Right atrium auricular region (tissue), 2 donors: ENCODE measurements around the gene CNNM2. TPM values are rescaled to one million over a fixed set of nuclear protein-coding genes. Genes with fewer than 3 reads are reported as not detected.

Source experiments
- DNase-seq: peaks from one replicate; pipeline ENCODE4 v3.0.0-alpha.2; 2019; ENCODE audit warnings: low spot score
- H3K27ac ChIP-seq, 2 donors: fragments of 200-600 bp; sonication (generic); 1 replicate in 1 of 2; 2 replicates in 1 of 2; pipeline ENCODE4 v1.5.1; 2016 to 2019
- H3K27me3 ChIP-seq, 2 donors: fragments of 200-600 bp; sonication (generic); one replicate each; pipeline versions ENCODE4 v1.5.1 to v1.6.0; 2017 to 2019
- H3K36me3 ChIP-seq: fragments of 200-600 bp; sonication (generic); one replicate; pipeline ENCODE4 v1.5.1; 2016
- H3K4me1 ChIP-seq, 2 donors: fragments of 200-600 bp; sonication (generic); one replicate each; pipeline versions ENCODE4 v1.5.1 to v1.6.0; 2017 to 2019
- H3K4me3 ChIP-seq, 2 donors: fragments of 200-600 bp; sonication (generic); 1 replicate in 1 of 2; 2 replicates in 1 of 2; pipeline ENCODE4 v1.5.1; 2017 to 2019; ENCODE audit warnings: mild to moderate bottlenecking in 1 of 2, moderate library complexity in 1 of 2
- H3K9me3 ChIP-seq, 2 donors: fragments of 200-600 bp; sonication (generic); one replicate each; pipeline ENCODE4 v1.5.1; 2019
- total RNA-seq, 2 donors: library from RNA; depleted of rRNA; stranded (reverse); fragments of >200 nt; gene quantifications; one replicate each; pipeline ENCODE4 v1.1.0, GENCODE V29; 2016
- TF ChIP-seq, protein P1 (sequence below), 2 donors: fragments of 200-600 bp; sonication (generic); IDR thresholded peaks; one replicate each; pipeline ENCODE4 v1.5.1; 2019; ENCODE audit warnings: antibody characterized with exemption in 2 of 2

Gene CNNM2
- total RNA-seq, 2 donors from 2014 or later: 3.3 to 4.1 TPM

DNA sequence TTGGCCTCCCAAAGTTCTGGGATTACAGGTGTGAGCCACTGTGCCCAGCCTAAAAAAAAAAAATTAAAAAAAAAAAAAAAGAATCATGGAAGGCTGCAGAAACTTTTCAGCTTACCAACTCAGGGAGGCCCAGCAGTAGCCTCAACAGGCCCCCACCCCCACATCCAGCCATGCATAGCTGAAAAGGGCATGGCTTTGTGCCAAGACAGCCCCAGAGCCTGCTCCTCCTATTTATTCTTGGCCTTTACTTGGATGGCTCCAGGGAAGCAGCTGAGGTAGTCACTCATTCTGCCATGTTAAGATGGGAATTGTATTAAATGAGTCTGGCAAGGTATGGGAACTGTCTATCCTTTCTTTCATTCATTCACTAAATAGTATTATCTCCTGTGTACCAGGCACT is 13.7 kb upstream of the CNNM2 start:
- TF ChIP-seq, protein P1, sequence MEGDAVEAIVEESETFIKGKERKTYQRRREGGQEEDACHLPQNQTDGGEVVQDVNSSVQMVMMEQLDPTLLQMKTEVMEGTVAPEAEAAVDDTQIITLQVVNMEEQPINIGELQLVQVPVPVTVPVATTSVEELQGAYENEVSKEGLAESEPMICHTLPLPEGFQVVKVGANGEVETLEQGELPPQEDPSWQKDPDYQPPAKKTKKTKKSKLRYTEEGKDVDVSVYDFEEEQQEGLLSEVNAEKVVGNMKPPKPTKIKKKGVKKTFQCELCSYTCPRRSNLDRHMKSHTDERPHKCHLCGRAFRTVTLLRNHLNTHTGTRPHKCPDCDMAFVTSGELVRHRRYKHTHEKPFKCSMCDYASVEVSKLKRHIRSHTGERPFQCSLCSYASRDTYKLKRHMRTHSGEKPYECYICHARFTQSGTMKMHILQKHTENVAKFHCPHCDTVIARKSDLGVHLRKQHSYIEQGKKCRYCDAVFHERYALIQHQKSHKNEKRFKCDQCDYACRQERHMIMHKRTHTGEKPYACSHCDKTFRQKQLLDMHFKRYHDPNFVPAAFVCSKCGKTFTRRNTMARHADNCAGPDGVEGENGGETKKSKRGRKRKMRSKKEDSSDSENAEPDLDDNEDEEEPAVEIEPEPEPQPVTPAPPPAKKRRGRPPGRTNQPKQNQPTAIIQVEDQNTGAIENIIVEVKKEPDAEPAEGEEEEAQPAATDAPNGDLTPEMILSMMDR (IDR thresholded peaks at IDR 0.05): no peak
- Histone ChIP-seq H3K4me3 (no peak overlapping the region), H3K4me1 (no peaks in the 10 kb centered on the region), H3K9me3 (no peaks in the 10 kb centered on the region), H3K36me3 (no peaks in the 10 kb centered on the region), H3K27ac (no peak overlapping the region), H3K27me3 (no peaks in the 10 kb centered on the region)
- DNase-seq: no peak

DNA sequence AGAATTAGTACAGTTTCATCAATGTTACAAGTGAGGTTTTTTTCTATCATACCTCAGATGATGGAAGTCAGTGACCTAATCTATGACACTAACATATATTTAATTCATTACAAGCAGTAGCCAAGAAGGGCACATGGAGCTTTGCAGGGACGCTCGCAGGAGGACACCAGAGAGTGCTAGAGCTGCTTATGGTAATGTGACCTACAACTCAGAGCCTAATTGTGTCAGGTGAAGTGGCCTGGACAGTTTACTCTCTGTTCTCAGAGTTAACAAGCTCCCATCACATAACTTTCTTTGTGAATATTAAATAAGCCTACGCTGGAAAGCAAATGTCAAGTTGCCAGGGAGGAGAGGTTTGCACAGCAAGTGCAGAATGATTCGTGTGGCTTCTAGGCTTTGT is 11.6 kb upstream of the CNNM2 start:
- no peaks in the 10 kb centered on the region for H3K4me1 ChIP-seq
- no peak for DNase-seq
- H3K9me3 ChIP-seq: no peaks in the 10 kb centered on the region
- no peak overlapping the region for H3K27ac ChIP-seq
- no peaks in the 10 kb centered on the region for H3K36me3 ChIP-seq
- TF ChIP-seq, protein P1 (IDR thresholded peaks at IDR 0.05): no peak
- no peaks in the 10 kb centered on the region for H3K27me3 ChIP-seq
- H3K4me3 ChIP-seq: no peak overlapping the region

DNA sequence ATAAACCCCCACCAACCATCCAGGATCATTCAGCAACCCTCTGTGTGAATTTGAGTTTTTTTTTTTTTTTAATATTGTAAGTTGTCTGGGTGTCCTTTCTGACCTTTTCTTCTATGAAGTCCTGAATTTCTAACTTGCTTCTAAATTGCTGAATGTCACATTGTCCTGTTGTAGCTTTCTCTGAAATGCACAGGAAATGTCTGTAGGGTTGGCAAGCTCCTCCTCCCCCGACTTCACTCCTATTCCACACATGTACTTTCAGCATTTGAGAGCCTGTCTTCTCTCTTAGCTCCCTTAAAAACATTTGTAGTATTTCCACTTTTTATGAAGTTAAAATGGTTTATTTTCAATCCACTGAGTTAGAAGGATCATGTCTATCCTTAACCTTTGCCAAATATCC is 3.3 kb upstream of the CNNM2 start:
- Histone ChIP-seq H3K4me1 (peaks cover 0 to 18% of the 10 kb centered on the region in 2 donors), H3K27me3 (no peaks in the 10 kb centered on the region), H3K4me3 (no peak overlapping the region), H3K27ac (no peak overlapping the region), H3K9me3 (no peaks in the 10 kb centered on the region), H3K36me3 (no peaks in the 10 kb centered on the region)
- TF ChIP-seq, protein P1 (IDR thresholded peaks at IDR 0.05): no peak
- no peak for DNase-seq

- no peaks in the 10 kb centered on the region for H3K27me3 ChIP-seq
- no peak overlapping the region for H3K27ac ChIP-seq
- H3K4me1 ChIP-seq: peaks cover 0 to 32% of the 10 kb centered on the region in 2 donors
- TF ChIP-seq, protein P1 (IDR thresholded peaks at IDR 0.05): no peak
- no peak for DNase-seq
- no peaks in the 10 kb centered on the region for H3K36me3 ChIP-seq
- H3K9me3 ChIP-seq: no peaks in the 10 kb centered on the region
- H3K4me3 ChIP-seq: no peak overlapping the region
These were observed 1.9 kb upstream of the CNNM2 start for GRCh38 chr10:102916173-102916572.

GRCh38 chr10:102917314-102917961 is 656 bp upstream of the CNNM2 start:
- H3K4me1 ChIP-seq: peaks cover 0 to 37% of the 10 kb centered on the region in 2 donors
- DNase-seq: peak; percentile 85
- H3K4me3 ChIP-seq: peak overlapping the region; percentile 90 to 96
- TF ChIP-seq, protein P1 (IDR thresholded peaks at IDR 0.05): peak; percentile 95 to 98
- H3K27ac ChIP-seq: peak overlapping the region; percentile 96
- H3K9me3 ChIP-seq: no peaks in the 10 kb centered on the region
- no peaks in the 10 kb centered on the region for H3K27me3 ChIP-seq
- no peaks in the 10 kb centered on the region for H3K36me3 ChIP-seq

DNA sequence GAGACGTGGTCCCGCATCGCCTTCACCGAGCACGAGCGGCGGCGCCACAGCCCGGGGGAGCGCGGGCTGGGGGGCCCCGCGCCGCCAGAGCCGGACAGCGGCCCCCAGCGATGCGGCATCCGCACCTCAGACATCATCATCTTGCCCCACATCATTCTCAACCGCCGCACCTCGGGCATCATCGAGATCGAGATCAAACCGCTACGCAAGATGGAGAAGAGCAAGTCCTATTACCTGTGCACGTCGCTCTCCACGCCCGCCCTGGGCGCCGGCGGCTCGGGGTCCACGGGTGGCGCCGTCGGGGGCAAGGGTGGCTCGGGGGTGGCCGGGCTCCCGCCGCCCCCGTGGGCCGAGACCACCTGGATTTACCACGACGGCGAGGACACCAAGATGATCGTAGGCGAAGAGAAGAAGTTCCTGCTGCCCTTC is 737 bp downstream of the CNNM2 start:
- Histone ChIP-seq H3K9me3 (no peaks in the 10 kb centered on the region), H3K4me3 (peak overlapping the region; percentile 90 to 96), H3K27ac (peak overlapping the region; percentile 96), H3K36me3 (no peaks in the 10 kb centered on the region), H3K4me1 (peaks cover 0 to 37% of the 10 kb centered on the region in 2 donors), H3K27me3 (no peaks in the 10 kb centered on the region)
- no peak for DNase-seq
- TF ChIP-seq, protein P1 (IDR thresholded peaks at IDR 0.05): peak in 1 of 2 donors; percentile 34
